HEK293T (cell line): ENCODE measurements around the gene HIGD1A.

ENCODE experiments used
- BHLHE40 ChIP-seq: fragments of 450-650 bp; IDR thresholded peaks from 2 replicates; pipeline ENCODE4 v1.6.1; 2016; ENCODE audit warnings: mild to moderate bottlenecking, moderate library complexity, borderline replicate concordance
- CTBP1 ChIP-seq: fragments of 450-650 bp; IDR thresholded peaks from 2 replicates; pipeline ENCODE4 v1.6.1; 2016; ENCODE audit warnings: borderline replicate concordance
- ELF4 ChIP-seq: fragments of 450-650 bp; IDR thresholded peaks from 2 replicates; pipeline ENCODE4 v1.6.1; 2017; ENCODE audit warnings: antibody characterized with exemption
- FOXK2 ChIP-seq: fragments of 450-650 bp; IDR thresholded peaks from 2 replicates; pipeline ENCODE4 v1.6.1; 2016; ENCODE audit warnings: mild to moderate bottlenecking
- HDGF ChIP-seq: fragments of 450-650 bp; IDR thresholded peaks from 2 replicates; pipeline ENCODE4 v1.6.1; 2017; ENCODE audit warnings: antibody characterized with exemption, borderline replicate concordance
- L3MBTL2 ChIP-seq: fragments of 450-650 bp; conservative IDR thresholded peaks from 2 replicates; pipeline ENCODE4 v1.6.1; 2016; ENCODE audit warnings: mild to moderate bottlenecking
- LEF1 ChIP-seq: fragments of 450-650 bp; IDR thresholded peaks from 2 replicates; pipeline ENCODE4 v1.6.1; 2017; ENCODE audit warnings: mild to moderate bottlenecking, borderline replicate concordance
- ZNF384 ChIP-seq: fragments of 450-650 bp; IDR thresholded peaks from 2 replicates; pipeline ENCODE4 v1.6.1; 2016

GRCh38 chr3:42751609-42752008 lies 52.7 kb downstream of the HIGD1A start:
- TF ChIP-seq ZNF384 (no peak), L3MBTL2 (no peak), BHLHE40 (no peak), CTBP1 (no peak), HDGF (no peak), ELF4 (no peak), FOXK2 (no peak), LEF1 (no peak)
